ENCODE measurements around the gene NAP1L5.

- no peak for TF ChIP-seq EP300 (IDR thresholded peaks at IDR 0.05)
- TF ChIP-seq POLR2AphosphoS5 (IDR thresholded peaks at IDR 0.05) = no peak
- no peak for TF ChIP-seq CTCF (IDR thresholded peaks at IDR 0.05)
- no peak for TF ChIP-seq POLR2A (IDR thresholded peaks at IDR 0.05)
These were observed 48.6 kb upstream of the NAP1L5 start for GRCh38 chr4:88746206-88746605.

Measured in gastroesophageal sphincter (tissue), 3 donors.